ENCODE results near the gene KIF4B. TPM values are rescaled to one million over a fixed set of nuclear protein-coding genes. Genes with fewer than 3 reads are reported as not detected.
A peak's percentile ranks its signal among the peaks of the same experiment; 100 is the strongest.

Gene KIF4B
- total RNA-seq, result under 1 TPM in 3 of 4 donors, not detected in 1; 0.05 to 0.54 (median 0.09) TPM
- polyA plus RNA-seq, result under 1 TPM in 2 of 3 donors, not detected in 1; 0.01 to 0.03 TPM
- long read RNA-seq, donor 1, result 0 reads
- long read RNA-seq, donor 2, result 0 reads

GRCh38 chr5:155013526-155013925 lies at the start of gene KIF4B:
TSS of gene KIF4B (plus strand) at chr5:155013755. CDS start at chr5:155013860, 105 bp downstream.
- intact Hi-C loops (cut with DNase I), result no loop called here
- ATAC-seq (no peak), DNase-seq (no peak)
- Histone ChIP-seq H3K27me3 (ENCODE audit: insufficient read depth in 3 of 3, low read length in 2 of 3) (no peaks in the 10 kb centered on the region), H3K27ac (no peak within 1 kb of the TSS), H3K9me3 (no peaks in the 10 kb centered on the region), H3K4me1 (no peaks in the 10 kb centered on the region), H3K36me3 (ENCODE audit: insufficient read depth in 1 of 2, low read depth in 1 of 2) (no peaks in the 10 kb centered on the region), H3K4me3 (no peak within 1 kb of the TSS)
- WGBS, 3 donors, result 91 to 94% (median 93%) methylated on average over 21 of the region's 21 CpGs
- TF ChIP-seq, protein P1, sequence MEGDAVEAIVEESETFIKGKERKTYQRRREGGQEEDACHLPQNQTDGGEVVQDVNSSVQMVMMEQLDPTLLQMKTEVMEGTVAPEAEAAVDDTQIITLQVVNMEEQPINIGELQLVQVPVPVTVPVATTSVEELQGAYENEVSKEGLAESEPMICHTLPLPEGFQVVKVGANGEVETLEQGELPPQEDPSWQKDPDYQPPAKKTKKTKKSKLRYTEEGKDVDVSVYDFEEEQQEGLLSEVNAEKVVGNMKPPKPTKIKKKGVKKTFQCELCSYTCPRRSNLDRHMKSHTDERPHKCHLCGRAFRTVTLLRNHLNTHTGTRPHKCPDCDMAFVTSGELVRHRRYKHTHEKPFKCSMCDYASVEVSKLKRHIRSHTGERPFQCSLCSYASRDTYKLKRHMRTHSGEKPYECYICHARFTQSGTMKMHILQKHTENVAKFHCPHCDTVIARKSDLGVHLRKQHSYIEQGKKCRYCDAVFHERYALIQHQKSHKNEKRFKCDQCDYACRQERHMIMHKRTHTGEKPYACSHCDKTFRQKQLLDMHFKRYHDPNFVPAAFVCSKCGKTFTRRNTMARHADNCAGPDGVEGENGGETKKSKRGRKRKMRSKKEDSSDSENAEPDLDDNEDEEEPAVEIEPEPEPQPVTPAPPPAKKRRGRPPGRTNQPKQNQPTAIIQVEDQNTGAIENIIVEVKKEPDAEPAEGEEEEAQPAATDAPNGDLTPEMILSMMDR (IDR thresholded peaks at IDR 0.05), result no peak

DNA sequence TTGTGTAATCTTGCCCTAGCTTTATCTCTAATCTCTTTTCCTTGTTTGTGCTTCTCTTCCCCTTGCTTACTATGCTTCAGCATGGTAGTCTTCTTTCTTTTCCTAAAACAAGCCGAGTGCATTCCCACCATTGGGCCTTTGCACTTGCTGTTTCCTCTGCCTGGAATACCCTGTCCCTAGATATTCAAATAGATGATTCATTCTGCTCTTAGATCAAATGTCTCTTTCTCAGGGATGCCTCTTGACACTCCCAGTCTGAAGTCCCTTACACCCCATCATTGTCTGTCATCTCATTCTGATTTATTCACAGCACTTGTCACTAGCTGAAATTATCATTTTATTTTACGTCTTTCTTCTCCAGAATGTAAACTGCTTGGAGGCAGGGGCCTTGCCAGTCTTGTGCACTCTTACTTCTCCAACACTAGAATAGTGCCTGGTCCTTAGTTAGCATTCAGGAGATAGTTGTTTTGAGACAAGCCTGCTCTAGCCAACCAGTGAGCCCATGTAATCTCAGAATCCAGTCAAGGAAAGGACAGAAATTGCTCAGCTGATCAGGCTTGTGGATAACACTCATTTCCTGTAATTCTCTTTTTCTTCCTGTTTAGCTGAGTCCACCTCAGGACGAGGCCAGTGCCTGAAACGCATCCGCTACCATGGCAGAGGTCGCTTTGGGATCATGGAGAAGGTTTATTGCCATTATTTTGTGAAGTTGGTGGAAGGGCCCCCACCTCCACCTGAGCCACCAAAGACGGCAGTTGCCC lies 47.3 kb upstream of the KIF4B start:
- intact Hi-C loops (cut with DNase I), result no loop called here
- no peak overlapping the region for H3K27ac ChIP-seq
- H3K9me3 ChIP-seq, result no peaks in the 10 kb centered on the region
- WGBS, 3 donors, result 76 to 88% (median 76%) methylated on average over 7 of the region's 7 CpGs
- H3K36me3 ChIP-seq (ENCODE audit: insufficient read depth in 1 of 2, low read depth in 1 of 2), result peaks cover 6 to 63% of the 10 kb centered on the region in 2 donors
- H3K27me3 ChIP-seq (ENCODE audit: insufficient read depth in 3 of 3, low read length in 2 of 3), result no peaks in the 10 kb centered on the region
- H3K4me1 ChIP-seq, result no peaks in the 10 kb centered on the region
- TF ChIP-seq, protein P1 (IDR thresholded peaks at IDR 0.05), result no peak
- peak overlapping the region; percentile 2 for H3K4me3 ChIP-seq
- no peak for ATAC-seq
- no peak for DNase-seq

DNA sequence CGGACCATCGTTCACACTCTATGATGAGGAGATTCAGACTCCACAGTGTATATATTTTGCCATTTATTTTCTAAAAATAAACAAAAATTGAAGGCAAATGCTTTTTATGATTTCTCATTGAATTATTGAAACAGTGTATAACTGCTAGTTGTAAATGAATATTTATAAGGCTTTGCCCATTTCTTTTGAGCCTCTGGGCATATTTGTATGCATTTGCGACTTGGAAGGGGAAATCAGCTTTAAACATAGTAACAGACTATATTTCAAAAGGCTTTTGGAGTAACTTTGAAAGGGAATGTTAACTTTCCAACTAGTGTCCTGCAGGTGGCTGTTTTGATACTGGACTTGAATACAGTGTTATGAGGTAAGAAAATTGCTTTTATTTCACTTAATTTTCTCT lies 46.7 kb upstream of the KIF4B start:
- no peak for DNase-seq
- Histone ChIP-seq H3K36me3 (ENCODE audit: insufficient read depth in 1 of 2, low read depth in 1 of 2) (peaks cover 6 to 57% of the 10 kb centered on the region in 2 donors), H3K4me3 (peak overlapping the region; percentile 2), H3K27me3 (ENCODE audit: insufficient read depth in 3 of 3, low read length in 2 of 3) (no peaks in the 10 kb centered on the region), H3K4me1 (no peaks in the 10 kb centered on the region), H3K9me3 (no peaks in the 10 kb centered on the region), H3K27ac (no peak overlapping the region)
- no peak for ATAC-seq
- TF ChIP-seq, protein P1 (IDR thresholded peaks at IDR 0.05), result no peak
- intact Hi-C loops (cut with DNase I), result no loop called here
- 78 to 86% (median 82%) methylated on average over 3 of the region's 3 CpGs for WGBS, 3 donors

GRCh38 chr5:154967421-154968024 lies 46.0 kb upstream of the KIF4B start:
- ATAC-seq, result no peak
- peaks cover 6 to 56% of the 10 kb centered on the region in 2 donors for H3K36me3 ChIP-seq (ENCODE audit: insufficient read depth in 1 of 2, low read depth in 1 of 2)

More at GRCh38 chr5:154967421-154968024, 46.0 kb upstream of the KIF4B start:
- TF ChIP-seq, protein P1 (IDR thresholded peaks at IDR 0.05), result peak; percentile 32
- Histone ChIP-seq H3K9me3 (no peaks in the 10 kb centered on the region), H3K27ac (no peak overlapping the region), H3K4me3 (no peak overlapping the region), H3K4me1 (no peaks in the 10 kb centered on the region), H3K27me3 (ENCODE audit: insufficient read depth in 3 of 3, low read length in 2 of 3) (no peaks in the 10 kb centered on the region)
- no peak for DNase-seq
- intact Hi-C loops (cut with DNase I), result no loop called here
- 82 to 84% (median 82%) methylated on average over 5 of the region's 5 CpGs for WGBS, 3 donors
